HG03457 (cell line): ENCODE data around the gene HIVEP3.

Experiments used
- ATAC-seq: cut with Tn5 transposase; IDR thresholded peaks from one replicate; pipeline ENCODE4 v1.9.1; 2021; ENCODE audit warnings: moderate number of reproducible peaks; ENCODE audit not compliant: unreplicated experiment

The HIVEP3 gene

GRCh38 chr1:41659903-41660302 lies 258.8 kb downstream of the HIVEP3 start:
- no peak for ATAC-seq

DNA sequence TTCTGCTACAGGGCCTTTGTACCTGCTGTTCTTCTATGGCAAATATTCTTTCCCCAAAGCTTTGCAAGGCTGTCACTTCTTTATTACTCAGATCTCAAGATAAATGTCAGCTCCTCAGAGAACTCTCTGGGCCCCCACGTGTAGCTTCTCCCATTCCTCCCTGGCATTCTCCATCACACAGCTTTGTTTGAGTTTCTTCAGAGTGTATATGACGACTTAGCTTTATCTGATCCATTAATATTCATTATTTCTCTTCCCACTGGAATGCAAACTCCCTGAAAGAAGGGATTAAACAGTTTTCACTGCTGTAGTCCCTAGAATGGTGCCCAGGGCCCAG lies 259.6 kb downstream of the HIVEP3 start:
- ATAC-seq = no peak

DNA sequence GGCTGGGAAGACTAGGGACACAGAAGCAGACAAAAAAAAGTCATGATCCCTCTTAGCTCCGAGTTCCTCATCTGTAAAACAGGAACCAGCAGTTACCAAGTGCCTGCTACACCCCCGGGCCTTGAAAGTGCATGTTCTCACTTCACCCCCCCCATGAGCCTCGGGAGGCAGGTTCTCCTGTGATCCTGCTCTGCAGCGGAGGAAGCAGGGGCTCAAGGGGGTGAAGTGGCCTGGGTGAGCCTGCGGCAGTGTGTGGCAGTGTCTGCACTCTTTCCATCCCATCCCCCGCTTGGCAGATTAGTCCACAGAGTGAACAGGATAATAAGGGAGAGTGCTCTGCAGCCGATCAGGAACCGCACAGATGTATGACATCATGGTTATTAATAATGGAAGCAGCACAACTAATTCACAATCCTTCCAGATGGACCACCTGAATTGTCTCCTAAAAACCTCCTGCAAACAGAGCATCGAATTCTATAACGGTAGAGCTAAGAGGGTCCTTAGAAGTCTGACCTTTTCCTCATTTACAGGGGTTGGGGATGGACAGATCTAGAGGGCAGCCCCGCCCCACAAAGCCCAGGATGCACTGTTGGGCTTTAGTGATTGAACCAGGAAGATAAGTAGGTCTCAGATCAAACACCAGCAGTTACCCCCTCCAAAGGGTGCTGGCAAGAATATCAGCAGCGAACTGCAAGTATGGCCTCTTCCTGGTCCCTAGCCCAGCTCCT lies 260.1 kb downstream of the HIVEP3 start:
- no peak for ATAC-seq

DNA sequence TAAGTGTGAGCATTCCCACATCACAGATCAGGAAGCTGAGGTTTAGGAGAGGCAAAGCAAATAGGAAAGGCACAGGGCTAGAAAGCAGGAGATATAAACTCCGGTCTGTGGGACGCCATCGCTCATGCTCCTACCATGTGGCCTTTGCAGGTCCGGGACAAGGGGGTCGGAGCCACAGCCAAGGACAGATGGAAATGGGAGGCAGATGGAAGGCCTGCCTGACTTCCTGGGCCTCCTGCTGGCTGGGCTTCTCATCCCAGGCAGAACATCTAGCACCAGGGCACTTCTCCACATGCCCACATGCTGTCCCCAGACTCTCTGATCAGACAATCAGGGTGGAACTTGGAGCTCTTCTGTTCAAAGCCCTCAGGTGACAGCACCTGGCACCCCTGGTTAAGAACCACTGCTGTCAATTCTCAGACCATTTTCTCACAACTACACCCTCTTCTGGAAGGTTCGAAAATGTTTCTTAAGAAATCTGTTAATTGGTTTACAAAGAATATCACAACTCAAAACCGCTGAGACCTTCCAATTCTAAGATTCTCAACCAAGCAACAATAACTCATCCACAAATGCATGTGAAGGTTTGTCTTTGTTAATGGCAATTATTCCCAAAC lies 260.9 kb downstream of the HIVEP3 start:
- ATAC-seq = no peak

- no peak for ATAC-seq
Observed at GRCh38 chr1:41656825-41657500, 261.8 kb downstream of the HIVEP3 start.

GRCh38 chr1:41656068-41656467 lies 262.7 kb downstream of the HIVEP3 start:
- no peak for ATAC-seq

DNA sequence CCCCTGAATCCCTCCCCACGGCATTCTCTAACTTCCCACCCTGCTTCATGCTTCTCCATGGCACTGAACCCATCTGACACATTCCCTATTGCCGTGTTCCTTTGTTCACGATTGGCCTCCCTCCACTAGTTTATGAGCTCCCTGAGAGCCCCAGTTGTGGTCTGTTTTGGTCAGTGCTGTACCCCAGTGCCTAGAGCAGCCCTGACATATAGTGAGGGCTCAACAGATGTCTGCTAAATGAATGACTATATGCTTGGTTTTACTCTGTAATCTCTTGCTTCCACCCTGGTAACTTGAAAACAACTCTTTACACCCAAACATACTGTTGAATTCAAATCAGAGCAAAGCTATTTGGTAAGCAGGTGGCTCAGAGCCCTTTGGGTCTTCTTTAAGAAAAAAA lies 263.1 kb downstream of the HIVEP3 start:
- no peak for ATAC-seq

GRCh38 chr1:41653574-41653973 lies 265.1 kb downstream of the HIVEP3 start:
- no peak for ATAC-seq

DNA sequence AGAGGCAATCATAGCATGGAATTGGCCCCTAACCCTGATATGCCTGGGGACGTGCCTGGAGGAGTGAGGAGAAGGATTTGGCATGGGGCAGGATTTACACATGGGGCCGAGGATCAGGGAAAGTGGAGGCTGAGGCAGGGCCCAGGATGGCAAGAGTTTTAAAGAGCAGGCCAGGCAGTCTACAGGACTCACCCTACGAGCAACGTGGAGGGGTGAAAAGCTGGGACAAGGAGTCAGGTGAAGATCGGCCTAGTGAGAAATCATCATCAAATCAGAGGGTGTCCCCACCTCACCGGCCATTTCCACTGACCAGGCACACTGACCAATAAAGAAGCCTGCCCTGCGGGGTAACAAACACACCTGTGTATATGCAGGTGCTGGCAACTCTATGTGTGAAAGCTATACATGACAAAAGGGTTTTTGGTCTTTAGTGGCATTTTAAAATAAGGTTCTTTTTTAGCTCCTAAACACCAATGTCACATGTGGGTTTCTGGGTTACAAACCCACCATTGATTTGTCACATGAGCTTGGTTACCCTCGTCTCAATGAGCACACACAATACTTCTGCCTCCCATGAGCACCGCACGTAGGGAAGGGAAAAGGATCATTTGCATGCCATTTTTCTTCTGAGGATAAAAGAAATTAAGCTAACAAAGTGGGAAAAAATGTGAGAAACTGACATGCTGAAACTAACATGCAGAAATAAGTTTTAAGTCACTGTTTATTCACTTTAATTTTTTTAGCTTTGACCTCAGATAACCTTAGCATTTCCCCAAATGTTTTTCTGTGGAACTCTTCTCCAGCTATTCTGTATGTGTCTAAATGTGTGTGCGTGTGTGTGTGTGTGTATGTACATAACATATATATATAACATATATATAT lies 266.1 kb downstream of the HIVEP3 start:
- ATAC-seq = no peak

DNA sequence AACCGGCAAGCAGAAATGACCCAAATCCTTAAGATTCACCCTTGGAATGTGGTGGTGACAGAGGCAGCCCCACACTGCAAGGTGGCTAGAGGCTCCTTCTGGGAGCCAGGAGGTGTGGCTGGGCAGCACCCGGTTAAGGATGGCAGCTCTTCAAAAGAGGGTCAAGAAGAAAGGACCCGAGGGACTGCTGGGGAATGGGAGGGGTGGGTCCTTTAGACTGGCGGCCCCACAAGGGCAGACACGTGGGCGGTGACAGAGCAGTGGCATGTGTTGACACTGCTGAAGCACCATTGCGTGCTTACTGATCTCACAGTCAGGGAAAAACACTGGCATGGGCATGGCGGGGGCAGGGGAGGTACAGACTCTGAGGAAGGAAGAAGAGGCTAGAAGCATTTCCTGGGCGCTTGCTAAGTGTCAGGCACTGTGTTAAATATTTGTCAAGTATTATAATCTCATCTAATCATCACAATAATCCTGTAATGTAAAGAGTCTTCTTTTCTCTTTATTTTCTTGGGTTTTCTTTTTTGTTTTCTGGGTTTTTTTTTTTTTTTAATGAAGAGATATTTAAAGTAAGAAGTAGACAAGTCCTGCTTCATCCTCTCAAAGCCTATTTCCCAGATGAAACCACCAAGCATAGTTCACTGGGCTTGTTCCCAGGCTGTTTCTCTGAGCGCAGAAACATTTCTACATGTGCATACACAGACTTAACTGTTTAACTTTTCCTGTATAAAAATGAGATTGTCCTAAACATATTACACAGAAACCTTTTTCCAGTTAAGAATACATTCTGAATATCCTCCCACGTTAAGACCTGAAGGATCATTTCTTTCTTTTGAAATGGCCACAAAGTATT lies 268.5 kb downstream of the HIVEP3 start:
- no peak for ATAC-seq

GRCh38 chr1:41649396-41650027 lies 269.2 kb downstream of the HIVEP3 start:
- ATAC-seq = no peak

GRCh38 chr1:41648844-41649243 lies 269.9 kb downstream of the HIVEP3 start:
- ATAC-seq = no peak

DNA sequence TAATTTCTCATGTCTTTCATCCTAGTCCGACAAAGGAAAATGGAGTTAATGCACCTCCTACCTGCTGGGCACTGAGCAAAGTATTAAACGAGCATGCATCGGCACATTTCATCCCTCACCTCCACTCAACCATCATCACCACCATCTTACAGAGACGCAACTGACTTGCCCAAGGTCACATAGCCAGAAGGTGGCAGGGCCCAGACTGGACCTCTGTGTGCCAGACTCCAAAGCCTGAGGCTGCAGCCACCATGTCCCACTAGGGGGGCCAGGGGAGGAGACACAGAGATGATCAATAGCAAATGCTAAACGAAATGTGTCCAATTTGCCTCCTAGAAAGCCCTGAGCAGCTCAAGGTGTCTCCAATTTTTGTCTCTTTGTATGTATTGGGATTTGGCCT lies 270.5 kb downstream of the HIVEP3 start:
- ATAC-seq = no peak

- no peak for ATAC-seq
Observed at GRCh38 chr1:41647221-41648135, 271.2 kb downstream of the HIVEP3 start.

GRCh38 chr1:41646186-41646585 lies 272.5 kb downstream of the HIVEP3 start:
- ATAC-seq = no peak

DNA sequence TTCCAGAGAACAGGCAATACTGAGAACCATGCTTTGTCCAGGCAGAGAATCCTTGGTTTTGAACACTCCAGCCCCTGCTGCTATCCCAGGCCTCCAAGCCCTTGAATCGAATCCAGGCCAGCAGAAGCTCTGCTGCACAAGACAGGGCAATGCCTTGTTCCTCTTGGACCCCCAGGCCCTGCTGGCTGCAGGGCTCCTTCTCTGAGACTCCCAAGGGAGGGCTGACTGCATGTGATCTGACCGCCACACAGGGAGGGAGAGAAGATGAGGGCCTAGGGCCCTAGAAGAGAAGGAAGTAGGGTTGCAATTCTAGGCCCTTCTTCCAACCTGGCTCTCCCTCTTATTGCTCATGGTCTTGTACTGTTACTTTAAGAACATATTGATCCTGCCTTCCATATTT lies 273.7 kb downstream of the HIVEP3 start:
- no peak for ATAC-seq

- ATAC-seq = no peak
Observed at GRCh38 chr1:41642922-41643821, 275.6 kb downstream of the HIVEP3 start.

GRCh38 chr1:41641941-41642527 lies 276.7 kb downstream of the HIVEP3 start:
- ATAC-seq = no peak
